IMR-90 (cell line): ENCODE measurements around the gene KRT79. TPM values are rescaled to one million over a fixed set of nuclear protein-coding genes. Genes with fewer than 3 reads are reported as not detected.

Source experiments
- ATAC-seq: fragments of 200-7000 bp; cut with Tn5 transposase; 2 replicates; pipeline ENCODE4 v1.9.1; 2020; ENCODE audit warnings: low read depth, mild to moderate bottlenecking, moderate library complexity
- BruUV-seq: library from RNA; stranded (reverse); fragments of 400-500 nt; replicated peaks from 2 replicates; lab custom pipeline; 2021; lab: Mats Ljungman, UMichigan
- CTCF ChIA-PET: fragments of 300-600 bp; formaldehyde crosslinking; extraction: SDS; loops from one replicate; lab custom pipeline; 2021; ENCODE audit warnings: antibody characterized with exemption; lab: Yijun Ruan, JAX
- POLR2A ChIA-PET: fragments of 300-600 bp; sonication (Branson Sonifier 250); formaldehyde crosslinking; loops from one replicate; lab custom pipeline; 2022; ENCODE audit warnings: antibody characterized with exemption; ENCODE audit not compliant: unreplicated experiment; lab: Charles Lee
- DNase-seq: peaks from one replicate; pipeline ENCODE4 v3.0.0; 2013
- H2AFZ ChIP-seq: replicated peaks from 2 replicates; pipeline ENCODE3; 2013; ENCODE audit warnings: low read length, mild to moderate bottlenecking; ENCODE audit not compliant: poor library complexity
- H2AK5ac ChIP-seq: 2 replicates; pipeline ENCODE4 v1.6.1; 2013; ENCODE audit warnings: low read depth, low read length, inconsistent platforms
- H2AK9ac ChIP-seq: replicated peaks from 2 replicates; pipeline ENCODE3; 2013; ENCODE audit warnings: mild to moderate bottlenecking, low read depth, low read length, moderate library complexity; ENCODE audit not compliant: poor library complexity
- H2BK120ac ChIP-seq: 2 replicates; pipeline ENCODE4 v1.6.1; 2013; ENCODE audit warnings: low read depth, low read length, inconsistent platforms
- H2BK15ac ChIP-seq: 3 replicates; pipeline ENCODE4 v1.6.1; 2013; ENCODE audit warnings: low read depth, low read length, inconsistent platforms
- H2BK20ac ChIP-seq: 2 replicates; pipeline ENCODE4 v1.6.1; 2013; ENCODE audit warnings: low read depth, mild to moderate bottlenecking, inconsistent platforms, low read length, moderate library complexity
- H2BK5ac ChIP-seq: 2 replicates; pipeline ENCODE4 v1.6.1; 2013; ENCODE audit warnings: mild to moderate bottlenecking, low read depth, low read length, inconsistent platforms; ENCODE audit not compliant: poor library complexity, severe bottlenecking
- H3K14ac ChIP-seq: replicated peaks from 2 replicates; pipeline ENCODE4 v1.6.1; 2013; ENCODE audit warnings: low read depth, low read length, inconsistent platforms
- H3K18ac ChIP-seq: 2 replicates; pipeline ENCODE4 v1.6.1; 2013; ENCODE audit warnings: low read depth, low read length, control low read depth
- H3K23ac ChIP-seq: 2 replicates; pipeline ENCODE4 v1.6.1; 2013; ENCODE audit warnings: low read depth, low read length, inconsistent platforms
- H3K27ac ChIP-seq: 2 replicates; pipeline ENCODE4 v1.5.1; 2013; ENCODE audit warnings: mild to moderate bottlenecking, control low read depth, low read length; ENCODE audit not compliant: insufficient read depth
- H3K27me3 ChIP-seq: 2 replicates; pipeline ENCODE4 v1.6.1; 2013; ENCODE audit warnings: low read length; ENCODE audit not compliant: control insufficient read depth, insufficient read depth
- H3K36me3 ChIP-seq: 2 replicates; pipeline ENCODE4 v1.6.1; 2013; ENCODE audit warnings: low read length, mixed read lengths; ENCODE audit not compliant: control insufficient read depth, insufficient read depth
- H3K4ac ChIP-seq: 2 replicates; pipeline ENCODE4 v1.6.1; 2013; ENCODE audit warnings: low read depth, low read length, inconsistent platforms
- H3K4me1 ChIP-seq: 2 replicates; pipeline ENCODE4 v1.6.1; 2013; ENCODE audit warnings: low read length, mixed read lengths; ENCODE audit not compliant: control insufficient read depth, insufficient read depth
- H3K4me2 ChIP-seq: 2 replicates; pipeline ENCODE4 v1.6.1; 2013; ENCODE audit warnings: low read depth, mild to moderate bottlenecking, control low read depth, low read length, moderate library complexity
- H3K4me3 ChIP-seq: 2 replicates; pipeline ENCODE4 v1.5.1; 2013; ENCODE audit warnings: low read depth, mild to moderate bottlenecking, control low read depth, low read length, moderate library complexity; ENCODE audit not compliant: insufficient read depth
- H3K56ac ChIP-seq: 2 replicates; pipeline ENCODE4 v1.6.1; 2013; ENCODE audit warnings: low read length, inconsistent platforms; ENCODE audit not compliant: insufficient read depth; ENCODE audit errors: extremely low read depth
- H3K79me1 ChIP-seq, 2 experiments: 2 replicates each; pipeline ENCODE4 v1.6.1; 2013; ENCODE audit warnings: low read length in 2 of 2, inconsistent platforms in 1 of 2, low read depth in 1 of 2
- H3K9ac ChIP-seq: 2 replicates; pipeline ENCODE4 v1.6.1; 2013; ENCODE audit warnings: low read depth, low read length, control low read depth
- H3K9me1 ChIP-seq: 2 replicates; pipeline ENCODE4 v1.6.1; 2013; ENCODE audit warnings: low read length, inconsistent platforms; ENCODE audit not compliant: insufficient read depth
- H3K9me3 ChIP-seq: 2 replicates; pipeline ENCODE4 v1.6.1; 2013; ENCODE audit warnings: low read length; ENCODE audit not compliant: control insufficient read depth, insufficient read depth
- H4K20me1 ChIP-seq: 2 replicates; pipeline ENCODE4 v1.6.1; 2013; ENCODE audit warnings: low read length, inconsistent platforms; ENCODE audit not compliant: insufficient read depth
- H4K5ac ChIP-seq: 2 replicates; pipeline ENCODE4 v1.6.1; 2013; ENCODE audit warnings: mild to moderate bottlenecking, low read depth, low read length, control low read depth
- H4K8ac ChIP-seq, 2 experiments: 2 replicates each; pipeline ENCODE4 v1.6.1; 2013; ENCODE audit warnings: low read depth in 2 of 2, low read length in 2 of 2, control low read depth in 1 of 2, inconsistent platforms in 1 of 2
- H4K91ac ChIP-seq: 2 replicates; pipeline ENCODE4 v1.6.1; 2013; ENCODE audit warnings: low read depth, low read length, inconsistent platforms; ENCODE audit not compliant: insufficient read depth
- BHLHE40 ChIP-seq: fragments of 150-350 bp; IDR thresholded peaks from 2 replicates; pipeline ENCODE4 v1.6.1; 2016; ENCODE audit warnings: mild to moderate bottlenecking, low read depth, low read length
- CEBPB ChIP-seq: IDR thresholded peaks from 2 replicates; pipeline ENCODE4 v1.6.1; 2012; ENCODE audit warnings: low read depth, low read length, improper control_type of control experiment
- CHD1 ChIP-seq: IDR thresholded peaks from 2 replicates; pipeline ENCODE4 v1.6.1; 2012; ENCODE audit warnings: low read depth, low read length, improper control_type of control experiment
- ELK1 ChIP-seq: fragments of 150-350 bp; IDR thresholded peaks from 2 replicates; pipeline ENCODE4 v1.6.1; 2016; ENCODE audit warnings: low read depth, mild to moderate bottlenecking, low read length, moderate library complexity, borderline replicate concordance
- FOS ChIP-seq: fragments of 150-350 bp; IDR thresholded peaks from 2 replicates; pipeline ENCODE4 v1.6.1; 2016; ENCODE audit warnings: low read depth, low read length
- MAFK ChIP-seq: IDR thresholded peaks from 2 replicates; pipeline ENCODE4 v1.6.1; 2012; ENCODE audit warnings: low read depth, low read length, improper control_type of control experiment
- MAZ ChIP-seq: IDR thresholded peaks from 2 replicates; pipeline ENCODE4 v1.6.1; 2012; ENCODE audit warnings: low read depth, mild to moderate bottlenecking, low read length, improper control_type of control experiment, moderate library complexity, borderline replicate concordance
- MXI1 ChIP-seq: IDR thresholded peaks from 2 replicates; pipeline ENCODE4 v1.6.1; 2012; ENCODE audit warnings: low read depth, mild to moderate bottlenecking, low read length, moderate library complexity, borderline replicate concordance
- NFE2L2 ChIP-seq: fragments of 150-350 bp; IDR thresholded peaks from 2 replicates; pipeline ENCODE4 v1.6.1; 2016; ENCODE audit warnings: low read depth, mild to moderate bottlenecking, low read length
- RAD21 ChIP-seq: IDR thresholded peaks from 2 replicates; pipeline ENCODE4 v1.6.1; 2012; ENCODE audit warnings: low read length, improper control_type of control experiment
- RCOR1 ChIP-seq: IDR thresholded peaks from 2 replicates; pipeline ENCODE4 v1.6.1; 2012; ENCODE audit warnings: mild to moderate bottlenecking, low read length, improper control_type of control experiment; ENCODE audit not compliant: insufficient replicate concordance
- RFX5 ChIP-seq: IDR thresholded peaks from 2 replicates; pipeline ENCODE4 v1.8.0; 2012; ENCODE audit warnings: low read depth, mild to moderate bottlenecking, low read length, moderate library complexity
- SMC3 ChIP-seq: fragments of 150-350 bp; IDR thresholded peaks from 2 replicates; pipeline ENCODE4 v1.6.1; 2016; ENCODE audit warnings: low read depth, mild to moderate bottlenecking, antibody characterized with exemption, low read length, moderate library complexity
- WGBS, 2 experiments: methylation state at CpG; one replicate each; pipeline versions ENCODE4 v1.1.5 to v1.1.7; 2013; ENCODE audit warnings: missing lambda C conversion rate in 2 of 2; ENCODE audit not compliant: insufficient read length in 1 of 2; ENCODE audit errors: extremely low coverage in 2 of 2; 5-methylcytosine and 5-hydroxymethylcytosine counted together
- dilution Hi-C: fragments of 300-500 bp; cut with HindIII; formaldehyde crosslinking; loops from one replicate; pipeline ENCODE4 v1.14.3; 2018; ENCODE audit warnings: low sequenced_read_pairs; ENCODE audit not compliant: unreplicated experiment
- in situ Hi-C: fragments of 300-500 bp; cut with MboI; formaldehyde crosslinking; loops from 3 replicates; pipeline ENCODE4 v1.14.3; 2019; ENCODE audit warnings: low sequenced_read_pairs, inconsistent platforms, mixed read lengths
- intact Hi-C: fragments of 100-400 bp; cut with micrococcal nuclease; formaldehyde crosslinking; loops from 2 replicates; pipeline ENCODE4 v1.10.0; 2022
- polyA plus RNA-seq, 3 experiments: library from polyadenylated mRNA; depleted of rRNA; stranded (reverse); fragments of >200 nt; gene quantifications; 2 replicates each; pipeline ENCODE4 v1.2.3, GENCODE V29; 2012; ENCODE audit warnings: low replicate concordance in 1 of 3
- total RNA-seq: library from RNA; depleted of rRNA; stranded (reverse); fragments of >200 nt; gene quantifications from 2 replicates; pipeline ENCODE4 v1.2.3, GENCODE V29; 2012
- TF ChIP-seq, protein P1 (sequence below): fragments of 150-350 bp; IDR thresholded peaks from 2 replicates; pipeline ENCODE4 v1.6.1; 2017; ENCODE audit warnings: mild to moderate bottlenecking, antibody characterized with exemption, low read length, low read depth
- TF ChIP-seq, protein P2 (sequence below): conservative IDR thresholded peaks from 2 replicates; pipeline ENCODE4 v1.5.1; 2012; ENCODE audit warnings: mild to moderate bottlenecking, low read depth, low read length, improper control_type of control experiment

Gene KRT79
- total and polyA plus RNA-seq, 2 of the 4 experiments (the other 2 are of a cell fraction), result under 0.01 to 0.24 TPM

- intact Hi-C loops, result no loop called here
- 50% methylated on average over 1 of the region's 7 CpGs; no CpG with 5 or more reads in 1 of the 2 experiments for WGBS, 2 experiments
- H2AK9ac ChIP-seq, result no peak overlapping the region
- ATAC-seq (no peak), DNase-seq (no peak)
- no peaks in the 10 kb centered on the region for H4K20me1 ChIP-seq
- H4K5ac ChIP-seq, result no peak overlapping the region
- no peak overlapping the region for H3K4me2 ChIP-seq
- no peak overlapping the region for H2BK20ac ChIP-seq
- dilution Hi-C loops, result no loop called here
- no peak overlapping the region for H2AFZ ChIP-seq
- H3K9me1 ChIP-seq, result no peaks in the 10 kb centered on the region
- no peak overlapping the region for H3K27ac ChIP-seq
- H3K9ac ChIP-seq, result no peak overlapping the region
- no peak overlapping the region for H2AK5ac ChIP-seq
- no peak overlapping the region for H3K56ac ChIP-seq
- H2BK5ac ChIP-seq, result no peak overlapping the region
- H4K8ac ChIP-seq, result no peak overlapping the region
- H3K79me1 ChIP-seq, result no peaks in the 10 kb centered on the region
- H2BK120ac ChIP-seq, result no peak overlapping the region
- no peak overlapping the region for H3K4me3 ChIP-seq
- in situ Hi-C loops, result no loop called here
- no peaks in the 10 kb centered on the region for H3K9me3 ChIP-seq
- peaks cover 4% of the 10 kb centered on the region for H3K4me1 ChIP-seq
- H3K4ac ChIP-seq, result no peak overlapping the region
- H3K36me3 ChIP-seq, result no peaks in the 10 kb centered on the region
- H2BK15ac ChIP-seq, result no peak overlapping the region
- H3K18ac ChIP-seq, result no peak overlapping the region
- H3K14ac ChIP-seq, result no peak overlapping the region
- H3K23ac ChIP-seq, result no peak overlapping the region
- CTCF ChIA-PET, result no interaction called here
- POLR2A ChIA-PET, result no interaction called here
- H4K91ac ChIP-seq, result no peak overlapping the region
- peaks cover 46% of the 10 kb centered on the region for H3K27me3 ChIP-seq
- no TSS peak for BruUV-seq
- TF ChIP-seq CEBPB, result no peak
- TF ChIP-seq MAZ, result no peak
- TF ChIP-seq, protein P1, sequence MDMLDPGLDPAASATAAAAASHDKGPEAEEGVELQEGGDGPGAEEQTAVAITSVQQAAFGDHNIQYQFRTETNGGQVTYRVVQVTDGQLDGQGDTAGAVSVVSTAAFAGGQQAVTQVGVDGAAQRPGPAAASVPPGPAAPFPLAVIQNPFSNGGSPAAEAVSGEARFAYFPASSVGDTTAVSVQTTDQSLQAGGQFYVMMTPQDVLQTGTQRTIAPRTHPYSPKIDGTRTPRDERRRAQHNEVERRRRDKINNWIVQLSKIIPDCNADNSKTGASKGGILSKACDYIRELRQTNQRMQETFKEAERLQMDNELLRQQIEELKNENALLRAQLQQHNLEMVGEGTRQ, result no peak
- no peak for TF ChIP-seq SMC3
- no peak for TF ChIP-seq BHLHE40
- TF ChIP-seq RCOR1, result no peak
- TF ChIP-seq CHD1, result no peak
- no peak for TF ChIP-seq FOS
- TF ChIP-seq RAD21, result no peak
- TF ChIP-seq RFX5, result no peak
- TF ChIP-seq, protein P2, sequence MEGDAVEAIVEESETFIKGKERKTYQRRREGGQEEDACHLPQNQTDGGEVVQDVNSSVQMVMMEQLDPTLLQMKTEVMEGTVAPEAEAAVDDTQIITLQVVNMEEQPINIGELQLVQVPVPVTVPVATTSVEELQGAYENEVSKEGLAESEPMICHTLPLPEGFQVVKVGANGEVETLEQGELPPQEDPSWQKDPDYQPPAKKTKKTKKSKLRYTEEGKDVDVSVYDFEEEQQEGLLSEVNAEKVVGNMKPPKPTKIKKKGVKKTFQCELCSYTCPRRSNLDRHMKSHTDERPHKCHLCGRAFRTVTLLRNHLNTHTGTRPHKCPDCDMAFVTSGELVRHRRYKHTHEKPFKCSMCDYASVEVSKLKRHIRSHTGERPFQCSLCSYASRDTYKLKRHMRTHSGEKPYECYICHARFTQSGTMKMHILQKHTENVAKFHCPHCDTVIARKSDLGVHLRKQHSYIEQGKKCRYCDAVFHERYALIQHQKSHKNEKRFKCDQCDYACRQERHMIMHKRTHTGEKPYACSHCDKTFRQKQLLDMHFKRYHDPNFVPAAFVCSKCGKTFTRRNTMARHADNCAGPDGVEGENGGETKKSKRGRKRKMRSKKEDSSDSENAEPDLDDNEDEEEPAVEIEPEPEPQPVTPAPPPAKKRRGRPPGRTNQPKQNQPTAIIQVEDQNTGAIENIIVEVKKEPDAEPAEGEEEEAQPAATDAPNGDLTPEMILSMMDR, result no peak
- no peak for TF ChIP-seq NFE2L2
- no peak for TF ChIP-seq MAFK
- TF ChIP-seq ELK1, result no peak
- TF ChIP-seq MXI1, result no peak
Measured at GRCh38 chr12:52809166-52809565, 24.9 kb downstream of the KRT79 start.
